Endothelial cell (in vitro differentiated cells): ENCODE data around the gene LGALS7. TPM values are rescaled to one million over a fixed set of nuclear protein-coding genes. Genes with fewer than 3 reads are reported as not detected.
A peak's percentile ranks its signal among the peaks of the same experiment; 100 is the strongest.
"Not testable (repeated sequence)": the region's sequence is repeated elsewhere in the genome, so short reads cannot be mapped to it uniquely, and the experiment has no call there.

Experiments
- DNase-seq: peaks from one replicate; pipeline ENCODE4 v3.0.0; 2021; ENCODE audit warnings: low spot score
- H3K27ac Mint-ChIP-seq: one replicate; pipeline ENCODE4 v1.8.0; 2021; ENCODE audit warnings: mixed read lengths, inconsistent platforms; ENCODE audit not compliant: unreplicated experiment
- H3K27me3 Mint-ChIP-seq: one replicate; pipeline ENCODE4 v1.8.0; 2021; ENCODE audit warnings: mild to moderate bottlenecking, moderate library complexity, mixed read lengths, inconsistent platforms; ENCODE audit not compliant: unreplicated experiment
- H3K36me3 Mint-ChIP-seq: one replicate; pipeline ENCODE4 v1.8.0; 2021; ENCODE audit warnings: mild to moderate bottlenecking, low read depth, mixed read lengths, inconsistent platforms; ENCODE audit not compliant: unreplicated experiment
- H3K4me1 Mint-ChIP-seq: one replicate; pipeline ENCODE4 v1.8.0; 2021; ENCODE audit warnings: mild to moderate bottlenecking, mixed read lengths, inconsistent platforms; ENCODE audit not compliant: unreplicated experiment
- H3K4me3 Mint-ChIP-seq: one replicate; pipeline ENCODE4 v1.8.0; 2021; ENCODE audit warnings: mild to moderate bottlenecking, mixed read lengths, inconsistent platforms; ENCODE audit not compliant: unreplicated experiment
- H3K9me3 Mint-ChIP-seq: one replicate; pipeline ENCODE4 v1.8.0; 2021; ENCODE audit warnings: mixed read lengths, inconsistent platforms; ENCODE audit not compliant: unreplicated experiment
- total RNA-seq: library from RNA; stranded (reverse); fragmentation: NEBNext Ultra II Directional; extraction: Animal tissue kit (Norgen Biotek cat#: 25700); gene quantifications from one replicate; pipeline ENCODE4 v1.2.1, GENCODE V29; 2021; ENCODE audit not compliant: unreplicated experiment
- TF ChIP-seq, protein P1 (sequence below): fragments of 200-600 bp; sonication (generic); IDR thresholded peaks from one replicate; pipeline ENCODE4 v1.5.0; 2021; ENCODE audit warnings: antibody characterized with exemption; ENCODE audit not compliant: unreplicated experiment

Gene LGALS7
- total RNA-seq, 1 donor from 2014 or later: 3.6 TPM

DNA sequence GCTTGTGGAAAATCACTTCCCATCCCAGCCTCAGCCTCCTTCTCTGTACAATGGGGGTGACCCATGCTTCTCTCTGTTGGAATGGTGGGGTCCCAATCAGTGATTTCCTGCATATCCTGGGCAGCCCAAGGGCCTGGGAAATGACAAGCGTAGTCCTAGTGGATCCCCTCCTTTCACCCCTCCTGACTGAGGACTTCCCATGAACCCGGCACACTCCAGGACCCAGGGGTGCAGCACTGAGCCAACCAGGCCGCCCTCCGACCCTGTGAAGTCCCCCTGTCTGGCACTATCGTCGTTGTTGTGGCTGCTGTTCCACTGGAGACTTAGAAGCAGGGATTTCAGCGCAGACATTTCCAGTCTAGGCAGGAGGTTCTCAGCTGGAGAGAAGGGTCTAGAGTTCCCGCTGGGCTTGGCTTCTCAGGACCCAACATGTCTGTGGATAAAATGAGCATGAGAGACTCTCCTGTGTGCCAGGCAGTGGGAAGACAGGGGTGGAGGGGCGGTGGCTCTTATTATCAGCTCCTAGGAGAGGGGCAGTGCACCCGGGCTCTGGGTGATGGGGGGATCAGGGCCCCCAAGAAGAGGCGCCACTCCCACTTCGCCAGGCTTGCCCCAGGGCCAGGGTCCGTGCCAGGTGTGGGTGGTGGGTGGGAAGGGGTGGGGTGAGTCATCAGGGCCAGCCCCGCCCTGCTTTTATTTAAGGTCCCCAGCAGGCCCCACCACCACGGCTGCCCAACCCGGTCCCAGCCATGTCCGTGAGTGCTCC lies 15.3 kb upstream of the LGALS7 start, which contains the start of gene LGALS7B:
Gene LGALS7B, plus strand, starts transcription at position 723 of the 766 bp plus-strand sequence. Its CDS starts 27 bp downstream, at position 750.
- Mint-ChIP-seq H3K4me3 (no peak within 1 kb of the TSS), H3K4me1 (peaks cover 14% of the 10 kb centered on the region), H3K27me3 (peaks cover 7% of the 10 kb centered on the region), H3K9me3 (no peaks in the 10 kb centered on the region), H3K27ac (peak within 1 kb of the TSS; percentile 84), H3K36me3 (no peaks in the 10 kb centered on the region)
- no peak for DNase-seq
- TF ChIP-seq, protein P1, sequence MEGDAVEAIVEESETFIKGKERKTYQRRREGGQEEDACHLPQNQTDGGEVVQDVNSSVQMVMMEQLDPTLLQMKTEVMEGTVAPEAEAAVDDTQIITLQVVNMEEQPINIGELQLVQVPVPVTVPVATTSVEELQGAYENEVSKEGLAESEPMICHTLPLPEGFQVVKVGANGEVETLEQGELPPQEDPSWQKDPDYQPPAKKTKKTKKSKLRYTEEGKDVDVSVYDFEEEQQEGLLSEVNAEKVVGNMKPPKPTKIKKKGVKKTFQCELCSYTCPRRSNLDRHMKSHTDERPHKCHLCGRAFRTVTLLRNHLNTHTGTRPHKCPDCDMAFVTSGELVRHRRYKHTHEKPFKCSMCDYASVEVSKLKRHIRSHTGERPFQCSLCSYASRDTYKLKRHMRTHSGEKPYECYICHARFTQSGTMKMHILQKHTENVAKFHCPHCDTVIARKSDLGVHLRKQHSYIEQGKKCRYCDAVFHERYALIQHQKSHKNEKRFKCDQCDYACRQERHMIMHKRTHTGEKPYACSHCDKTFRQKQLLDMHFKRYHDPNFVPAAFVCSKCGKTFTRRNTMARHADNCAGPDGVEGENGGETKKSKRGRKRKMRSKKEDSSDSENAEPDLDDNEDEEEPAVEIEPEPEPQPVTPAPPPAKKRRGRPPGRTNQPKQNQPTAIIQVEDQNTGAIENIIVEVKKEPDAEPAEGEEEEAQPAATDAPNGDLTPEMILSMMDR: no peak

DNA sequence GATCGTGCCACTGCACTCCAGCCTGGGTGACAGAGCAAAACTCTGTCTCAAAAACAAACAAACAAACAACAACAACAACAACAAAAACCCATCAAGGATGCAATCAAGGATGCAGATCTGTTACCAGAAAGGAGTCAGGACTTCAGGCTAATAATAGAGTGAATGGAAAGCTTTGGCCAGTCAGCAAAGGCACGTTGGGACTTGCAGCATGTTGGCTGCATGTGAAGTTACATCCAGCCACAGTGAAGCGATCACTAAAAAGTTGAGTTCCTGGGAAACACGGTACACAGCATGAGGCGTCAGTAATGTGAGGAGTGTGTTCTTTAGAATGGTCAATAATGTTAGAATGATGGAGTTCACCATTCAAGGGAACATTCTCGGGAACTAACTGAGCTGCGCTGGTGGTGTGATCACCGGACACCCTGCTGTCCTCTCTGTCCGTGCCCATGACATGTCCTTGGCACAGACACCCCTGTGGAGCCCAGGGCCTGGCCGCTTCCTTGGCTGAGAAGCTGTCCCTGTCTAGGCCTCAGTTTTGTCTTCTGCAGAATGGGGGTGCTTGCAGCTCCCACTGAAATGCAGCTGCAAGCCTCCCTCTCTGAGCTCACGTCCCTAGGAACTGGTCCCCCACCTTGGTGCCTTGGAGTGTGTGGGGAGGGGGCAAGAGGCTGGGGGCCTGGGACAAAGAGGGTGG lies 13.4 kb upstream of the LGALS7 start:
- Mint-ChIP-seq H3K9me3 (no peaks in the 10 kb centered on the region), H3K4me1 (peaks cover 8% of the 10 kb centered on the region), H3K36me3 (no peaks in the 10 kb centered on the region), H3K27ac (no peak overlapping the region), H3K4me3 (no peak overlapping the region), H3K27me3 (peaks cover 7% of the 10 kb centered on the region)
- TF ChIP-seq, protein P1: no peak
- DNase-seq: no peak

DNA sequence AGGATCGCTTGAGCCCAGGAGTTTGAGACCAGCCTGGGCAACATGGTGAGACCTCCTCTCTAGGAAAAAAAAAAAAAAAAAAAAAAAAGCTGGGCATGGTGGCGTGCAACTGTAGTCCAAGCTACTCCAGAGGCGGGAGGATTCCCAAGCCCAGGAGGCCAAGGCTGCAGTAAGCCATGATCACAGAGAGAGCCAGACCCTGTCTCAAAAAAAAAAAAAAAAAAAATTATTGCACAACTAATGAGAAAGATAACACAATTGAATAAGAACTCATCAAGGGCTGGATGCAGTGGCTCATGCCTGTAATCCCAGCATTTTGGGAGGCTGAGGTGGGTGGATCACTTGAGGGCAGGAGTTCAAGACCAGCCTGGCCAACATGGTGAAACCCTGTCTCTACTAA lies 12.7 kb upstream of the LGALS7 start:
- H3K4me1 Mint-ChIP-seq, H3K36me3 Mint-ChIP-seq, DNase-seq, H3K9me3 Mint-ChIP-seq, H3K27ac Mint-ChIP-seq, H3K27me3 Mint-ChIP-seq, H3K4me3 Mint-ChIP-seq: not testable (repeated sequence)

DNA sequence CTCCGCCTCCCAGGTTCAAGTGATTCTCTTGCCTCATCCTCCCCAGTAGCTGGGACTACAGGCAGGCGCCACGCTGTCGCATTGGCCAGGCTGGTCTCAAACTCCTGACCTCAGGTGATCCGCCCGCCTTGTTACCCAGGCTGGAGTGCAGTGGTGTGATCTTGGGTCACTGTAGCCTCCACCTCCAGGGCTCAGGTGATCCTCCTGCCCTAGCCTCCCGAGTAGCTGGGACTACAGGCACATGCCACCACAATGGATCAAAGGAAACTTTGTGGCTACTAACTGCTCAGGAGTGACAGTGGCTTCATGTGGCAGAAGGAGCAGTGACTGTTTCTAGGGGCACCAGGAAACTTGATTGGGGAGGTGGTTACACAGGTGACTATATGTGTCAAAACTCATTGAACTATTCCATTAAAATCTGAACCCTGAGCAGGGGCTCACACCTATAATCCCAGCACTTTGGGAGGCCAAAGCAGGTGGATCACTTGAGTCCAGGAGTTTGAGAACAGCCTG lies 11.9 kb upstream of the LGALS7 start:
- Mint-ChIP-seq H3K27me3 (peaks cover 7% of the 10 kb centered on the region), H3K9me3 (no peaks in the 10 kb centered on the region), H3K4me1 (peaks cover 8% of the 10 kb centered on the region), H3K4me3 (no peak overlapping the region), H3K36me3 (no peaks in the 10 kb centered on the region), H3K27ac (no peak overlapping the region)
- TF ChIP-seq, protein P1: no peak
- no peak for DNase-seq

DNA sequence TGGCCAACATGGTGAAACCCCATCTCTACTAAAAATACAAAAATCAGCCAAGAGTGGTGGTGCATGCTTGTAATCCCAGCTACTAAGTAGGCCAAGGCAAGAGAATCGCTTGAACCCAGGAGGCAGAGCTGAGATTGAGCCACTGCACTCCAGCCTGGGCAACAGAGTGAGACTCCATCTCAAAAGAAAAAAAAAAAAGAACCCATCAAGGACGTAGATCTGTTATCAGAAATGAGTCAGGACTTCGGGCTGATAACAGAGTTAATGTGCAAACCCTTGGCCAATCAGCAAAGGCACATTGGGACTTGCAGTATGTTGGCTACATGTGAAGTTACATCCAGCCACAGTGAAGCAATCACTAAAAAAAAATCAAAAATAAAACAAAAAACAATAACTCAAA lies 10.9 kb upstream of the LGALS7 start:
- H3K4me1 Mint-ChIP-seq: peaks cover 8% of the 10 kb centered on the region
- H3K27me3 Mint-ChIP-seq: peaks cover 7% of the 10 kb centered on the region
- no peak for DNase-seq
- no peaks in the 10 kb centered on the region for H3K36me3 Mint-ChIP-seq
- H3K9me3 Mint-ChIP-seq: no peaks in the 10 kb centered on the region
- no peak overlapping the region for H3K4me3 Mint-ChIP-seq
- H3K27ac Mint-ChIP-seq: no peak overlapping the region
- TF ChIP-seq, protein P1: no peak

DNA sequence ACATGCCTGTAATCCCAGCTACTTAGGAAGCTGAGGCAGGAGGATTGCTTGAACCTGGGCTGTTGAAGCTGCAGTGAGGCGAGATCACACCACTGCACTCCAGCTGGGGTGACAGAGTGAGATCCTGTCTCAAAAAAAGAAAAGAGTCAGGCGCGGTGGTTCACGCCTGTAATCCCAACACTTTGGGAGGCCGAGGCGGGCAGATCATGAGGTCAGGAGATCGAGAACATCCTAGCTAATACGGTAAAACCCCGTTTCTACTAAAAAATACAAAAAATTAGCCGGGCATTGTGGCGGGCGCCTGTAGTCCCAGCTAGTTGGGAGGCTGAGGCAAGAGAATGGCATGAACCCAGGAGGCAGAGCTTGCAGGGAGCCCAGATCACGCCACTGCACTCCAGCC lies 8.9 kb upstream of the LGALS7 start:
- H3K4me3 Mint-ChIP-seq, DNase-seq, H3K27me3 Mint-ChIP-seq, H3K4me1 Mint-ChIP-seq, H3K9me3 Mint-ChIP-seq, H3K27ac Mint-ChIP-seq, H3K36me3 Mint-ChIP-seq: not testable (repeated sequence)
